Cardiac muscle cell (in vitro differentiated cells and primary cell): Measurements from ENCODE around the gene METRN. TPM values are rescaled to one million over a fixed set of nuclear protein-coding genes. Genes with fewer than 3 reads are reported as not detected.
"Not testable (repeated sequence)": the region's sequence is repeated elsewhere in the genome, so short reads cannot be mapped to it uniquely, and the experiment has no call there.

Experiments used
- DNase-seq, 2 donors: peaks; one replicate each; pipeline versions ENCODE4 v3.0.0 to v3.0.0-alpha.2; 2010 to 2017; ENCODE audit warnings: low read depth in 1 of 2, low spot score in 1 of 2
- H3K27ac ChIP-seq: fragments of 200-600 bp; sonication (generic); 2 replicates; pipeline ENCODE4 v1.5.1; 2016
- H3K27me3 ChIP-seq: fragments of 200-600 bp; sonication (generic); 2 replicates; pipeline ENCODE4 v1.6.0; 2016; ENCODE audit warnings: control low read depth
- H3K36me3 ChIP-seq: fragments of 200-600 bp; sonication (generic); 2 replicates; pipeline ENCODE4 v1.5.1; 2016; ENCODE audit warnings: control low read depth
- H3K4me1 ChIP-seq: fragments of 200-600 bp; sonication (generic); 2 replicates; pipeline ENCODE4 v1.8.1; 2017; ENCODE audit warnings: low read depth, mild to moderate bottlenecking, mixed run types
- H3K4me3 ChIP-seq: fragments of 200-600 bp; sonication (generic); 2 replicates; pipeline ENCODE4 v1.5.1; 2016; ENCODE audit warnings: mild to moderate bottlenecking
- H3K9me3 ChIP-seq: fragments of 200-600 bp; sonication (generic); 2 replicates; pipeline ENCODE4 v1.5.1; 2017; ENCODE audit warnings: low read depth, mild to moderate bottlenecking, control low read depth
- polyA plus RNA-seq: library from polyadenylated mRNA; unstranded; fragments of >200 nt; fragmentation: Nextera tagmentation; extraction: Ambion mirVana; gene quantifications from 2 replicates; pipeline ENCODE4 v1.2.1, GENCODE V29; 2016
- total RNA-seq: library from RNA; depleted of rRNA; stranded (reverse); fragments of >200 nt; gene quantifications from 2 replicates; pipeline ENCODE4 v1.2.3, GENCODE V29; 2016
- TF ChIP-seq, protein P1 (sequence below): IDR thresholded peaks from 2 replicates; pipeline ENCODE4 v1.5.1; 2012; ENCODE audit warnings: low read depth, mild to moderate bottlenecking, low read length

Gene METRN
- total and polyA plus RNA-seq, 2 experiments from 2014 or later: 93.9 to 299 TPM

GRCh38 chr16:740764-741505 lies 26.0 kb downstream of the METRN start, which contains the start of gene CIAO3:
CIAO3 (minus strand) TSS chr16:740997; CDS start chr16:740985, 12 bp downstream.
- Histone ChIP-seq H3K9me3 (no peaks in the 10 kb centered on the region), H3K4me3 (peak within 1 kb of the TSS; percentile 95), H3K27me3 (no peaks in the 10 kb centered on the region), H3K36me3 (peaks cover under 1% of the 10 kb centered on the region), H3K4me1 (no peaks in the 10 kb centered on the region), H3K27ac (no peak within 1 kb of the TSS)
- DNase-seq: peak; percentile 92 to 95
- TF ChIP-seq, protein P1, sequence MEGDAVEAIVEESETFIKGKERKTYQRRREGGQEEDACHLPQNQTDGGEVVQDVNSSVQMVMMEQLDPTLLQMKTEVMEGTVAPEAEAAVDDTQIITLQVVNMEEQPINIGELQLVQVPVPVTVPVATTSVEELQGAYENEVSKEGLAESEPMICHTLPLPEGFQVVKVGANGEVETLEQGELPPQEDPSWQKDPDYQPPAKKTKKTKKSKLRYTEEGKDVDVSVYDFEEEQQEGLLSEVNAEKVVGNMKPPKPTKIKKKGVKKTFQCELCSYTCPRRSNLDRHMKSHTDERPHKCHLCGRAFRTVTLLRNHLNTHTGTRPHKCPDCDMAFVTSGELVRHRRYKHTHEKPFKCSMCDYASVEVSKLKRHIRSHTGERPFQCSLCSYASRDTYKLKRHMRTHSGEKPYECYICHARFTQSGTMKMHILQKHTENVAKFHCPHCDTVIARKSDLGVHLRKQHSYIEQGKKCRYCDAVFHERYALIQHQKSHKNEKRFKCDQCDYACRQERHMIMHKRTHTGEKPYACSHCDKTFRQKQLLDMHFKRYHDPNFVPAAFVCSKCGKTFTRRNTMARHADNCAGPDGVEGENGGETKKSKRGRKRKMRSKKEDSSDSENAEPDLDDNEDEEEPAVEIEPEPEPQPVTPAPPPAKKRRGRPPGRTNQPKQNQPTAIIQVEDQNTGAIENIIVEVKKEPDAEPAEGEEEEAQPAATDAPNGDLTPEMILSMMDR: peak; percentile 75

DNA sequence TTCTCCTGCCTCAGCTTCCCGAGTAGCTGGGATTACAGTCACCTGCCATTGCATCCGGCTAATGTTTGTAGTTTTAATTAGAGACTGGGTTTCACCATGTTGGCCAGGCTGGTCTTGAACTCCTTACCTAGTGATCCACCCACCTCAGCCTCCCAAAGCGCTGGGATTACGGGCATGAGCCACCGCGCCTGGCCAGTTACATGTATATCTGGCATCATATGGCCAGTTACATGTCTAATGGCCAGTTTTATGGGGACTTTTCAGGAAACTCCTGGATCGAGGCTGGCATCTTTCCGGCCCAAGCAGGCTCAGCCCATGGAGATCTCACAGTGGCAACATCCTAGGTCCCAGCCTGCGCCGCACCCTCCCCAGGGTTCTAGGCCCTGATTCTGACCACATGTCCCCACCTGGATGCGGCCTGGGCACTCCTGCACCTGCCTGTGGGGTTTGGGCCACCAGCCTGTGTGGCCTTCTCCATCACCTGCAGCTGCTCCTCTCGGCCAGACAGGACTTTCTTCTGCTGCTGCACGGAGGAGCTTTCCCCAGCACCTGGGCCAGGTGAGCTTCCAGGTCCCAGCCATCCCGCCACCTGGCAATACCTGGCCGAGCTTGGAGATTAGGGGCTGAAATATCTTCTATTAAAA lies 27.2 kb downstream of the METRN start:
- Histone ChIP-seq H3K27me3 (no peaks in the 10 kb centered on the region), H3K4me3 (no peak overlapping the region), H3K9me3 (no peaks in the 10 kb centered on the region), H3K36me3 (no peaks in the 10 kb centered on the region), H3K4me1 (no peaks in the 10 kb centered on the region), H3K27ac (no peak overlapping the region)
- no peak for DNase-seq
- TF ChIP-seq, protein P1: no peak

GRCh38 chr16:742894-743293 lies 28.0 kb downstream of the METRN start:
- H3K4me1 ChIP-seq, H3K27me3 ChIP-seq, H3K36me3 ChIP-seq, H3K27ac ChIP-seq, H3K9me3 ChIP-seq, H3K4me3 ChIP-seq, DNase-seq: not testable (repeated sequence)

DNA sequence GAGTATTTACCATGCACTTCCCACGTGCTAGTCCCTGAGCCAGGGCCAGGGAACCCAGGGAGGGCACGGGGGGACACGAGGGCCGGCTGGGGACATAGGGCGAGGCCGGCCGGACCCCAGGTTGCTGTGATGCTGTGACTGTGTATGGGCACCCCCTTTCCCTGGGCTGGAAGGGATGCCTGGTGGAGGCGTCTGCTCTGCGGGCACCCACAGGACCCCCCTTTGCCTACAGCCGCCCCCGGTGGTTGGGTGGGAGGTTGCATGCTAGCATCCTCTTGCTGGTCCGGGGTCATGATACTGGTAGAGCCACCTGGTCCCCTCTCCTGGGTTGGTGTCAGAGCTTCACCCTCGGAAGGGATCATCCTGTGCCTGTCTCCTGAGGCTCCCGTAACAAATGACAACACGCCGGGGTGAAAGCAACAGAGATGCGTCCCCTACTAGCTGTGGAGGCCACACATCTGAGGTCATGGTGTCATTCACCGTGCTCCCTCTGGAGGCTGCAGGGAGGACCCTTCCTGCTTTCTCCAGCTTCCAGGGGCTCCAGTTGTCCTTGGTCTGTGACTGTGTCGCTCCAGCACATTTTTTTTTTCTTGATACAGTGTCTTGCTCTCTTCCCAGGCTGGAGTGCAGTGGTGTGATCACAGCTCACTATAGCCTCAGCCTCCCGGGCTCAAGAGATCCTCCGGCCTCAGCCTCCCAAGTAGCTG lies 29.0 kb downstream of the METRN start:
- Histone ChIP-seq H3K9me3 (no peaks in the 10 kb centered on the region), H3K36me3 (no peaks in the 10 kb centered on the region), H3K27ac (no peak overlapping the region), H3K4me1 (no peaks in the 10 kb centered on the region), H3K27me3 (no peaks in the 10 kb centered on the region), H3K4me3 (no peak overlapping the region)
- TF ChIP-seq, protein P1: peak; percentile 12
- no peak for DNase-seq

- Histone ChIP-seq H3K4me1 (no peaks in the 10 kb centered on the region), H3K4me3 (no peak overlapping the region), H3K27me3 (no peaks in the 10 kb centered on the region), H3K27ac (no peak overlapping the region), H3K9me3 (no peaks in the 10 kb centered on the region), H3K36me3 (no peaks in the 10 kb centered on the region)
- TF ChIP-seq, protein P1: peak; percentile 15
- DNase-seq: peak in 1 of 2 donors; percentile 65
Observed at GRCh38 chr16:745739-746138, 30.8 kb downstream of the METRN start.
